SK-N-SH treated with all-trans-retinoic acid at 6 μM for 48 hours (cell line): ENCODE data around the gene ZFYVE1.
"Not testable (repeated sequence)": the region's sequence is repeated elsewhere in the genome, so short reads cannot be mapped to it uniquely, and the experiment has no call there.

Experiments used
- ATAC-seq: fragments of 200-7000 bp; cut with Tn5 transposase; 3 replicates; pipeline ENCODE4 v1.9.1; 2020; ENCODE audit warnings: mild to moderate bottlenecking, moderate library complexity
- ARNTL ChIP-seq: fragments of 450-650 bp; formaldehyde crosslinking; IDR thresholded peaks from 2 replicates; pipeline ENCODE4 v1.5.0; 2020; ENCODE audit warnings: low read depth, mild to moderate bottlenecking, moderate library complexity, borderline replicate concordance
- BACH2 ChIP-seq: fragments of 250-450 bp; sonication (Bioruptor Pico); IDR thresholded peaks from 2 replicates; pipeline ENCODE4 v1.9.0; 2021; ENCODE audit warnings: mild to moderate bottlenecking, borderline replicate concordance
- CSDC2 ChIP-seq: fragments of 250-450 bp; sonication (Bioruptor Pico); IDR thresholded peaks from 2 replicates; pipeline ENCODE4 v1.5.0; 2020; ENCODE audit warnings: mild to moderate bottlenecking, moderate library complexity
- ESRRG ChIP-seq: fragments of 250-450 bp; sonication (Bioruptor Pico); IDR thresholded peaks from 2 replicates; pipeline ENCODE4 v1.6.1; 2021; ENCODE audit warnings: mild to moderate bottlenecking
- GLIS3 ChIP-seq: fragments of 250-450 bp; sonication (Bioruptor Pico); IDR thresholded peaks from 2 replicates; pipeline ENCODE4 v1.5.0; 2020; ENCODE audit warnings: mild to moderate bottlenecking, moderate library complexity
- ISL1 ChIP-seq: fragments of 250-450 bp; sonication (Bioruptor Pico); IDR thresholded peaks from 2 replicates; pipeline ENCODE4 v2.1.2; 2022; ENCODE audit warnings: mild to moderate bottlenecking, moderate library complexity
- OSR1 ChIP-seq: fragments of 250-450 bp; sonication (Bioruptor Pico); IDR thresholded peaks from 2 replicates; pipeline ENCODE4 v1.8.0; 2022; ENCODE audit warnings: moderate library complexity, mild to moderate bottlenecking, inconsistent platforms
- PPARA ChIP-seq: fragments of 250-450 bp; sonication (Bioruptor Pico); IDR thresholded peaks from 2 replicates; pipeline ENCODE4 v1.5.0; 2020; ENCODE audit warnings: mild to moderate bottlenecking, borderline replicate concordance
- RARB ChIP-seq: fragments of 250-450 bp; sonication (Bioruptor Pico); IDR thresholded peaks from 2 replicates; pipeline ENCODE4 v1.8.0; 2021; ENCODE audit warnings: mild to moderate bottlenecking, moderate library complexity
- SNAI2 ChIP-seq: fragments of 250-450 bp; sonication (Bioruptor Pico); IDR thresholded peaks from 2 replicates; pipeline ENCODE4 v1.5.0; 2020; ENCODE audit warnings: mild to moderate bottlenecking, moderate library complexity
- TCF4 ChIP-seq: fragments of 250-450 bp; sonication (Bioruptor Pico); IDR thresholded peaks from 2 replicates; pipeline ENCODE4 v1.8.0; 2021; ENCODE audit warnings: mild to moderate bottlenecking, moderate library complexity, borderline replicate concordance
- TOX ChIP-seq: fragments of 250-450 bp; sonication (Bioruptor Pico); IDR thresholded peaks from 2 replicates; pipeline ENCODE4 v1.8.0; 2021; ENCODE audit warnings: mild to moderate bottlenecking, moderate library complexity, borderline replicate concordance
- ZC3H10 ChIP-seq: fragments of 250-450 bp; sonication (Bioruptor Pico); IDR thresholded peaks from 2 replicates; pipeline ENCODE4 v1.5.1; 2021; ENCODE audit warnings: mild to moderate bottlenecking, moderate library complexity
- ZFP3 ChIP-seq: fragments of 250-450 bp; sonication (Bioruptor Pico); IDR thresholded peaks from 2 replicates; pipeline ENCODE4 v1.5.0; 2020; ENCODE audit warnings: mild to moderate bottlenecking, moderate library complexity
- ZFP30 ChIP-seq: fragments of 450-650 bp; formaldehyde crosslinking; IDR thresholded peaks from 2 replicates; pipeline ENCODE4 v1.5.0; 2022; ENCODE audit warnings: mild to moderate bottlenecking, moderate library complexity
- ZNF565 ChIP-seq: fragments of 450-650 bp; formaldehyde crosslinking; conservative IDR thresholded peaks from 2 replicates; pipeline ENCODE4 v1.5.0; 2020; ENCODE audit warnings: low read depth, mild to moderate bottlenecking, moderate library complexity
- ZNF70 ChIP-seq: fragments of 450-650 bp; formaldehyde crosslinking; IDR thresholded peaks from 2 replicates; pipeline ENCODE4 v1.5.0; 2020; ENCODE audit warnings: mild to moderate bottlenecking, moderate library complexity
- ZNF8 ChIP-seq: fragments of 450-650 bp; formaldehyde crosslinking; IDR thresholded peaks from 2 replicates; pipeline ENCODE4 v1.5.0; 2020; ENCODE audit warnings: mild to moderate bottlenecking, moderate library complexity
- TF ChIP-seq, protein P1 (sequence below): fragments of 250-450 bp; sonication (Bioruptor Pico); IDR thresholded peaks from 2 replicates; pipeline ENCODE4 v1.5.1; 2020; ENCODE audit warnings: low read depth, mild to moderate bottlenecking, moderate library complexity
- TF ChIP-seq, protein P2 (sequence below): fragments of 250-450 bp; sonication (Bioruptor Pico); IDR thresholded peaks from 2 replicates; pipeline ENCODE4 v1.8.0; 2020; ENCODE audit warnings: mild to moderate bottlenecking, moderate library complexity, borderline replicate concordance
- TF ChIP-seq, protein P3 (sequence below): fragments of 250-450 bp; sonication (Bioruptor Pico); IDR thresholded peaks from 2 replicates; pipeline ENCODE4 v1.8.0; 2021; ENCODE audit warnings: low read depth, mild to moderate bottlenecking, moderate library complexity, borderline replicate concordance

ZFYVE1 gene

DNA sequence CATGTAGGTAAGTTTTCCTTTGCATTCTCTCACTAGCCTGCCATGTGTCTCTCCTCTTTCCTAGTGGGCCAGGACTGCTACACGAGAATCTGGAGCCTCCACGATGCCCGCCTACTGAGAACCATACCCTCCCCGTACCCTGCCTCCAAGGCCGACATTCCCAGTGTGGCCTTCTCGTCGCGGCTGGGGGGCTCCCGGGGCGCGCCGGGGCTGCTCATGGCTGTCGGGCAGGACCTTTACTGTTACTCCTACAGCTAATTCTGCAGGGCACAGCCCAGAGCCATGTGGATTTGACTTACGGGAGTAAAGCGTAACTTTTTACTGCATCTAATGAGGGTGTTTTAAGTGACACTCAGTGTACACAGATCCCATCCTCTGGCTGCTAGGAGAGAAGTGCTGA lies 68.4 kb downstream of the ZFYVE1 start:
- ATAC-seq: no peak
- TF ChIP-seq TCF4 (no peak), ESRRG (no peak), ZNF70 (CRISPR knock-in tag) (no peak), ZC3H10 (CRISPR knock-in tag) (no peak), ZFP30 (CRISPR knock-in tag) (no peak), TOX (CRISPR knock-in tag) (no peak), GLIS3 (CRISPR knock-in tag) (no peak), RARB (no peak), PPARA (no peak), ZFP3 (CRISPR knock-in tag) (no peak), BACH2 (CRISPR knock-in tag) (no peak), OSR1 (CRISPR knock-in tag) (no peak), ISL1 (CRISPR knock-in tag) (no peak), ZNF8 (CRISPR knock-in tag) (no peak), ZNF565 (CRISPR knock-in tag) (no peak)
- TF ChIP-seq, protein P1, sequence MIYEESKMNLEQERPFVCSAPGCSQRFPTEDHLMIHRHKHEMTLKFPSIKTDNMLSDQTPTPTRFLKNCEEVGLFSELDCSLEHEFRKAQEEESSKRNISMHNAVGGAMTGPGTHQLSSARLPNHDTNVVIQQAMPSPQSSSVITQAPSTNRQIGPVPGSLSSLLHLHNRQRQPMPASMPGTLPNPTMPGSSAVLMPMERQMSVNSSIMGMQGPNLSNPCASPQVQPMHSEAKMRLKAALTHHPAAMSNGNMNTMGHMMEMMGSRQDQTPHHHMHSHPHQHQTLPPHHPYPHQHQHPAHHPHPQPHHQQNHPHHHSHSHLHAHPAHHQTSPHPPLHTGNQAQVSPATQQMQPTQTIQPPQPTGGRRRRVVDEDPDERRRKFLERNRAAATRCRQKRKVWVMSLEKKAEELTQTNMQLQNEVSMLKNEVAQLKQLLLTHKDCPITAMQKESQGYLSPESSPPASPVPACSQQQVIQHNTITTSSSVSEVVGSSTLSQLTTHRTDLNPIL (CRISPR knock-in tag): no peak
- TF ChIP-seq, protein P2, sequence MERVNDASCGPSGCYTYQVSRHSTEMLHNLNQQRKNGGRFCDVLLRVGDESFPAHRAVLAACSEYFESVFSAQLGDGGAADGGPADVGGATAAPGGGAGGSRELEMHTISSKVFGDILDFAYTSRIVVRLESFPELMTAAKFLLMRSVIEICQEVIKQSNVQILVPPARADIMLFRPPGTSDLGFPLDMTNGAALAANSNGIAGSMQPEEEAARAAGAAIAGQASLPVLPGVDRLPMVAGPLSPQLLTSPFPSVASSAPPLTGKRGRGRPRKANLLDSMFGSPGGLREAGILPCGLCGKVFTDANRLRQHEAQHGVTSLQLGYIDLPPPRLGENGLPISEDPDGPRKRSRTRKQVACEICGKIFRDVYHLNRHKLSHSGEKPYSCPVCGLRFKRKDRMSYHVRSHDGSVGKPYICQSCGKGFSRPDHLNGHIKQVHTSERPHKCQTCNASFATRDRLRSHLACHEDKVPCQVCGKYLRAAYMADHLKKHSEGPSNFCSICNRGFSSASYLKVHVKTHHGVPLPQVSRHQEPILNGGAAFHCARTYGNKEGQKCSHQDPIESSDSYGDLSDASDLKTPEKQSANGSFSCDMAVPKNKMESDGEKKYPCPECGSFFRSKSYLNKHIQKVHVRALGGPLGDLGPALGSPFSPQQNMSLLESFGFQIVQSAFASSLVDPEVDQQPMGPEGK (CRISPR knock-in tag): no peak
- TF ChIP-seq, protein P3, sequence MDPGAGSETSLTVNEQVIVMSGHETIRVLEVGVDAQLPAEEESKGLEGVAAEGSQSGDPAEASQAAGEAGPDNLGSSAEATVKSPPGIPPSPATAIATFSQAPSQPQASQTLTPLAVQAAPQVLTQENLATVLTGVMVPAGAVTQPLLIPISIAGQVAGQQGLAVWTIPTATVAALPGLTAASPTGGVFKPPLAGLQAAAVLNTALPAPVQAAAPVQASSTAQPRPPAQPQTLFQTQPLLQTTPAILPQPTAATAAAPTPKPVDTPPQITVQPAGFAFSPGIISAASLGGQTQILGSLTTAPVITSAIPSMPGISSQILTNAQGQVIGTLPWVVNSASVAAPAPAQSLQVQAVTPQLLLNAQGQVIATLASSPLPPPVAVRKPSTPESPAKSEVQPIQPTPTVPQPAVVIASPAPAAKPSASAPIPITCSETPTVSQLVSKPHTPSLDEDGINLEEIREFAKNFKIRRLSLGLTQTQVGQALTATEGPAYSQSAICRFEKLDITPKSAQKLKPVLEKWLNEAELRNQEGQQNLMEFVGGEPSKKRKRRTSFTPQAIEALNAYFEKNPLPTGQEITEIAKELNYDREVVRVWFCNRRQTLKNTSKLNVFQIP: no peak

DNA sequence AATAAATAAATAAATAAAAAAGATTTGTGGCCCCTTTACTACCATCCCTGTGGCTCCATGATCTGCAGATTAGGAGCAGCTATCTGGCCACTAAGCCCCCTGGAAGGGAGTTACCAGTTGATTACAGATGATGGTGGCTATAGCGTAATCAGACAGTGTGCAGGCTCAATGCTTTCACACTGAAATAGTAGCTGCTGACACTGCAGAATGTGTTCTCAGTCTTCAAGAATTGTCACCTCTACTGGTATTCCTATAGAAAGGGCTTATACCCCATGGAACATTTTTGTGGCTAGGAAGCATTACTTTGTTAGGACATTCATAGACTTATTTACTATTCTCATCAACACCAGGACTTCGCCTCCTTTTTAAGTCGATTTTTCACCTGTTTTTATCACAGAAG lies 69.7 kb downstream of the ZFYVE1 start:
- no peak for ATAC-seq
- TF ChIP-seq ZNF565 (CRISPR knock-in tag): no peak
- TF ChIP-seq, all 23 proteins: peak for 0

DNA sequence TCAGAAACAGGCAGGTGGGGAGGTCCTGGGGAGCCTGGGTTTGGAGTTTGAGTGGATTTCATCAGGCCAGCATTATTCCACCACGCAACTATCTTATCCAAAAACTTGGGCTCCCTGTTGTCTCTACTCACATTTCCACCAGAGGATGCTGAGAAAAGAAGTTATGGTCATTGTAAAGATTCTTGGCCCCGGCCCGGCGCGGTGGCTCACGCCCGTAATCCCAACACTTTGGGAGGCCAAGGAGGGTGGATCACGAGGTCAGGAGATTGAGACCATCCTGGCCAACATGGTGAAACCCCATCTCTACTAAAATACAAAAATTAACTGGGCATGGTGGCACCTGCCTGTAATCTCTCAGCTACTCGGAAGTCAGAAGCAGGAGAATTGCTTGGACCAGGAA lies 70.2 kb downstream of the ZFYVE1 start:
- not testable (repeated sequence) for ATAC-seq

DNA sequence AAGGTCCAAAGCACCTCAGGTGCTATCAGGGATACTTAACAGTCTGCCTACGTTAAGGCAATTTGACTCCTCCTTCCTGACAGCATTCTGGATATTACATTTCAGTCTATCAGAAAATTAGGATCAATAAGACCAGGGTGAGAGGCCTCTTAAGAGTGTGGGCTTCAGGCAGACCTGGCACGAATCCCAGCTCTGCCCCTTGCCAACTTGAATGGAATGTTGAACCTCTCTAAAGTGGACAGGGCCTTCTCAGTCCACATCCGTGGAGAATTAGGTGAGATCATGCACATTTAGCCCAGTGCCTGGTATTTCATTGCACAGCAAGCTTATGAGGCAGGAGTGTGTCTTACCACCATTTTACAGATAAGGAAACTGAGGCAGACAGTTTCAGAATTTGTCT lies 74.7 kb downstream of the ZFYVE1 start:
- TF ChIP-seq BACH2 (CRISPR knock-in tag) (no peak), TOX (CRISPR knock-in tag) (no peak), ZC3H10 (CRISPR knock-in tag) (no peak), TCF4 (no peak), ZNF565 (CRISPR knock-in tag) (no peak), ZFP30 (CRISPR knock-in tag) (no peak), ZNF70 (CRISPR knock-in tag) (no peak), ARNTL (CRISPR knock-in tag) (no peak), CSDC2 (CRISPR knock-in tag) (no peak), SNAI2 (no peak)
- TF ChIP-seq, protein P1 (CRISPR knock-in tag): no peak
- TF ChIP-seq, protein P3: no peak
- TF ChIP-seq, all 23 proteins: peak for 0
- no peak for ATAC-seq
